Activated CD4-positive, alpha-beta T cell treated with anti-CD3 and anti-CD28 coated beads, Interleukin-2, amount 10 ng/mL, durations not matched to agents 7 days and 5 days (primary cell): ENCODE data around the gene PHACTR1. TPM values are rescaled to one million over a fixed set of nuclear protein-coding genes. Genes with fewer than 3 reads are reported as not detected.
A peak's percentile ranks its signal among the peaks of the same experiment; 100 is the strongest.

ENCODE experiments used
- CTCF ChIA-PET: fragments of 350-600 bp; sonication (Branson Sonifier 250); formaldehyde crosslinking; loops from one replicate; lab custom pipeline; 2021; ENCODE audit warnings: antibody characterized with exemption; lab: Charles Lee
- POLR2A ChIA-PET: fragments of 350-600 bp; sonication (Branson Sonifier 250); formaldehyde crosslinking; loops from one replicate; lab custom pipeline; 2021; ENCODE audit warnings: antibody characterized with exemption; lab: Charles Lee
- DNase-seq: peaks from one replicate; pipeline ENCODE4 v3.0.0-alpha.2; 2020
- H3K27ac Mint-ChIP-seq: one replicate; pipeline ENCODE4 v1.8.0; 2021; ENCODE audit warnings: mild to moderate bottlenecking, moderate library complexity, mixed read lengths
- H3K27me3 Mint-ChIP-seq: one replicate; pipeline ENCODE4 v1.8.0; 2021; ENCODE audit warnings: mixed read lengths
- H3K36me3 Mint-ChIP-seq: one replicate; pipeline ENCODE4 v1.8.0; 2021; ENCODE audit warnings: low read depth, mixed read lengths
- H3K4me1 Mint-ChIP-seq: one replicate; pipeline ENCODE4 v1.8.0; 2021; ENCODE audit warnings: mixed read lengths
- H3K4me3 Mint-ChIP-seq: one replicate; pipeline ENCODE4 v1.8.0; 2021; ENCODE audit warnings: mild to moderate bottlenecking, moderate library complexity, mixed read lengths
- H3K9me3 Mint-ChIP-seq: one replicate; pipeline ENCODE4 v1.8.0; 2021; ENCODE audit warnings: mixed read lengths
- total RNA-seq, 2 experiments: library from RNA; stranded (reverse); gene quantifications; one replicate each; pipeline ENCODE4 v1.2.3, GENCODE V29; 2021

PHACTR1 gene
- total RNA-seq, 2 experiments from 2014 or later, result 0.19 to 0.32 TPM

DNA sequence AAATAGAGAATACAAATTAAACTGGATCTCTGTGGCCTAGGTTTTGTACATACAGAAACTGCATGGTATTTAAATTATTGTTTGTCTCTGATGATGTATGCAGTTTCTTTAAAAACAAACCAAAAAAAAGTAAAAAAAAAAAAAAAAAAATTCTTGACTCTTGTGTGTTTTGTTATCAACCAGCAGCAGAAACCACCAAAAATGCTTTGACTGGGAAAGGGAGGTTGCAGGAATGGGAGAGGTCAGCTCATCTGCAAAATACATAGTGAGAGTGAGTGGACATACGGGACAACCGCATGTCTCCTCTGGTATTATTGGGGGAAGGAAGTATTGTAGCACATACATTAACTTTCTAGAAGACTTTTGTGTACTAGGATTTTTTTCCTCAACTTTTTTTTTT, 573.8 kb downstream of the PHACTR1 start:
- no peak overlapping the region for H3K27ac Mint-ChIP-seq
- peaks cover 47% of the 10 kb centered on the region for H3K36me3 Mint-ChIP-seq
- DNase-seq, result no peak
- no peaks in the 10 kb centered on the region for H3K4me1 Mint-ChIP-seq
- H3K4me3 Mint-ChIP-seq, result no peak overlapping the region
- ChIA-PET POLR2A (no interaction called here), CTCF (interaction anchor here (0.6 kb wide), 1 partner anchor 29 kb away, joined by 3 read pairs; no protein-coding TSS in a partner anchor)
- peaks cover 22% of the 10 kb centered on the region for H3K9me3 Mint-ChIP-seq
- H3K27me3 Mint-ChIP-seq, result no peaks in the 10 kb centered on the region

DNA sequence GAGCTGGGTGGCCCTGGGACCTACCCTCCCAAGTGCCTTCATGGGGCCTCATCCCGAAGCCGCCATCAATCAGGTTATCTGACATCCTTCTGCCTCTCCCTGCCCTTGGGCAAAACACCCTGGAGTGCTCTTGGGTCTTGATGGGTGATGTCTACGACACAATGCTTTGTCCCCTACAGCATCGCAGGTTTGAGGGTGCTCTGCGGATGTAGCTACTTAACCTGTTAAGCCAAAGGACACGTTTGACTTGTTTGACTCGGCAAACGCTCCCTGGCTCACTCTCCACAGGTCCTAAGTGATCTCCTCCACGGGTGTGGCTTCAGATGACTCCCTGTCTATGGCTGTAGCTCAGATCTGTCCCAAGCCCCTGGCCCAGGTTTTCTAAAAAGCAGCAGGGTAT, 576.2 kb downstream of the PHACTR1 start:
- ChIA-PET CTCF (interaction anchor here (1.5 kb wide), 2 partner anchors 10 to 37 kb away, joined by 3 to 5 read pairs; no protein-coding TSS in a partner anchor), POLR2A (no interaction called here)
- Mint-ChIP-seq H3K4me1 (no peaks in the 10 kb centered on the region), H3K27ac (no peak overlapping the region), H3K9me3 (peaks cover 7% of the 10 kb centered on the region), H3K4me3 (no peak overlapping the region), H3K27me3 (no peaks in the 10 kb centered on the region), H3K36me3 (peaks cover 38% of the 10 kb centered on the region)
- DNase-seq, result no peak

DNA sequence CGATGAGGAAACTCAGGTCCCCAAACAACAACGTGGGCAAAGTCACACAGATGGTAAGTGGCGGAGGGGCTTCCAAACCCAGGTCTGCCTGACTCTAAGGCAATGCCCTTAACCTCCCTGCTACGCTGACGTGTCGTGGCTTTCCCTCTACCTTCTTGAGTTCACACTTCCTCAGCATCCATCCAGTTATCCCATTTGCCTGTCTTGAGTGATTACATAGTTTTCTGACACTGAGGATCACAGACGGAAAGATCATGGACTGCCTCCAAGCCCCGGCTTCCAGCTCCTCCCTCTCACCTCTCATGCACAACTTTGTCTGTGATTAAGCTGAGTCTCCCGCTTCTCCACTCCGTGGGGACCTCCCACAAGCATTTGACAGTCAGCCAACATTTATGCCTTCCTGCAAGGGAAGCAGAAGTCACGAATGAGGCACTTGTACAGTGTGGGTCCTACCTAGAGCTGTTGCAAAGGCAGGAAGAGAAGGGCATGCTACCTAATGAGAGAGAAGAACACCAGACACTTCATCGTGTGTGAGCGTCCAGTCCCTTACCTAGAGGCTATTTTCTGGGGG, 578.0 kb downstream of the PHACTR1 start:
- Mint-ChIP-seq H3K4me1 (no peaks in the 10 kb centered on the region), H3K9me3 (peaks cover 5% of the 10 kb centered on the region), H3K27ac (no peak overlapping the region), H3K27me3 (no peaks in the 10 kb centered on the region), H3K36me3 (peaks cover 32% of the 10 kb centered on the region), H3K4me3 (no peak overlapping the region)
- POLR2A ChIA-PET, result no interaction called here
- CTCF ChIA-PET, result interaction anchor here (1.1 kb wide), 1 partner anchor 16 kb away, joined by 3 read pairs; no protein-coding TSS in a partner anchor
- no peak for DNase-seq

DNA sequence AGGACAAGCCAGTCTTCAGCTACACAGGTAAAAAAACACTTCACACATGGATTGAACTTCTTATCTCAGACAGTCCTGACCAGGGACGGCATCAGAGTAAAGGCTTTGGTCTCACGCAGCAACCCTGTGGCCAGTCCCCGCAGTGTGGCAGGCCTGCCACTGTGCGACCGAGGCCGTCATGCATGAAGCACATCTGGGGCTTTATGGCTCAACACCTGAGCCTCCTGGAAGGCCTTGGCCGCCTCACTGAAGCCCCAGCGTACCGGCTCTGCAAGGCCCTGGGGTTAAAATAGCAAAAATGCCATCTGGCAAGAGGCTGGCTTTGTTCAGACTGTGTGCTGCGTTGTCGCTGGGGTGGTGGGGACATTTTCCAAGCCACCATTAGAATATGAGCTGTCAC, 579.0 kb downstream of the PHACTR1 start:
- no peaks in the 10 kb centered on the region for H3K4me1 Mint-ChIP-seq
- peaks cover 28% of the 10 kb centered on the region for H3K36me3 Mint-ChIP-seq
- H3K27me3 Mint-ChIP-seq, result no peaks in the 10 kb centered on the region
- CTCF ChIA-PET, result no interaction called here
- no peak for DNase-seq
- H3K9me3 Mint-ChIP-seq, result no peaks in the 10 kb centered on the region
- no peak overlapping the region for H3K27ac Mint-ChIP-seq
- POLR2A ChIA-PET, result no interaction called here
- H3K4me3 Mint-ChIP-seq, result no peak overlapping the region

DNA sequence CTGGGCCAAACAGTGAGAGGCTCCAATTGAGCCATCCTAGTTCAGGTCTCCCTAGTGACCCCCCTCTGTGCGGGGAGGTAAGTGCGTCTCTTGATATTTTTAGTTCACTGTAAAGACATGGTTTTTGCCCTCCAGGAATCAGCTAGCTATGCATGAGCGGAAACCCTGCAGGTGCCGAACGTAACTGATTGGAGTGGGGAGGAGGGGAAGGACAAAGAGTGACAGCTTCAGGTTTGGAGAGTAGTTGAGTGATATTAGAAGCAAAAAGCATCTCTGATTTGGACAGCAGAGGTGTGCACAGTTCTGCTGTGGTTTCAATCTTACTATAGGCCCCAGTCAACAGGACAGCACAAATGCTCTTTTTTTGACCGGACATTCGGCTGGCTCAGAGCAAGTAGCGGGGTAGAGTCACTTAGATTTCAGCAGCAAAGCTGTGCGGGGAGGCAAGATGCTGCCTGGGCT, 580.0 kb downstream of the PHACTR1 start:
- no peak for DNase-seq
- CTCF ChIA-PET, result no interaction called here
- no peak overlapping the region for H3K4me3 Mint-ChIP-seq
- no peaks in the 10 kb centered on the region for H3K9me3 Mint-ChIP-seq
- POLR2A ChIA-PET, result no interaction called here
- H3K27me3 Mint-ChIP-seq, result no peaks in the 10 kb centered on the region
- no peaks in the 10 kb centered on the region for H3K4me1 Mint-ChIP-seq
- H3K36me3 Mint-ChIP-seq, result peaks cover 32% of the 10 kb centered on the region
- H3K27ac Mint-ChIP-seq, result no peak overlapping the region

DNA sequence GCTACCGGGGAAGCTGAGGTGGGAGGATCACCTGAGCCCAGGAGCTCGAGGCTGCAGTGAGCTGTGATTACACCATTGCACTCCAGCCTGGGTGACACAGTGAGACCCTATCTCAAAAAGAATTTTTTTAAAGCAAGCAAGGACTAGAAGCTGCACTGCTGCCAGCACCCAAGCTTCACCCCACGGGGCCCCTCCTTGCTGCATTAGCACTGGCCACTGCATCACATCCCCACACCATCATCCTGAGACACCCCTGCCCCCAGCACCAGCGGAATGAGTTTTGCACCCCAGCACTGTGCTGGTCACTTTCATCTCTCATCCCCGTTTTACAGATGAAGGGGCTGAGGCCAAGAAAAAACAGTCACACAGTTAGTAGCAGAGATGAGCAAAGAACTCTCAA, 580.8 kb downstream of the PHACTR1 start:
- Mint-ChIP-seq H3K27me3 (no peaks in the 10 kb centered on the region), H3K36me3 (peaks cover 35% of the 10 kb centered on the region)
- POLR2A ChIA-PET, result no interaction called here

DNA sequence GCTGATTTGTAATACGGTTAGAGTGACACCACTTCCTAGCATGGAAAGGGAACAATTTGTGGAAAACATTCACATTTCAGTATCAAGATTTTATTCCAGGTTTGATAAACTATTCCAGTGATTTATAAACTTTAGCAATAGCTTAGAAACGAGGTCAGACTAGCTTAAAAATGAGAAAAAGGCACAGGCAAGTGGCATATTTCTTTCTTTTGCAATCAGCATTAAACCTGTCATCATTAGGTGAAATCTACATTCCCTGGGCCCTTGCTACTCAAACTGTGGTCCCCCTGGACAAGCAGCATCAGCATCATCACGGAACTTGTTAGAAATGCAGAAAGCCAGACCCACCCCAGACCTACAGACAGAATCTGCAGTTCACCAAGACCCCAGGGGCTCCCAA, 581.9 kb downstream of the PHACTR1 start:
- DNase-seq, result no peak
- H3K4me3 Mint-ChIP-seq, result no peak overlapping the region
- H3K4me1 Mint-ChIP-seq, result peaks cover 13% of the 10 kb centered on the region
- CTCF ChIA-PET, result interaction anchor here (0.6 kb wide), 1 partner anchor 263 kb away, joined by 3 read pairs; no protein-coding TSS in a partner anchor
- no peaks in the 10 kb centered on the region for H3K27me3 Mint-ChIP-seq
- peaks cover 36% of the 10 kb centered on the region for H3K36me3 Mint-ChIP-seq
- H3K9me3 Mint-ChIP-seq, result no peaks in the 10 kb centered on the region
- H3K27ac Mint-ChIP-seq, result no peak overlapping the region
- POLR2A ChIA-PET, result no interaction called here

More for the DNA sequence above, 580.8 kb downstream of the PHACTR1 start:
- no peaks in the 10 kb centered on the region for H3K9me3 Mint-ChIP-seq
- DNase-seq, result no peak
- H3K27ac Mint-ChIP-seq, result no peak overlapping the region
- peaks cover 3% of the 10 kb centered on the region for H3K4me1 Mint-ChIP-seq
- CTCF ChIA-PET, result no interaction called here
- no peak overlapping the region for H3K4me3 Mint-ChIP-seq

DNA sequence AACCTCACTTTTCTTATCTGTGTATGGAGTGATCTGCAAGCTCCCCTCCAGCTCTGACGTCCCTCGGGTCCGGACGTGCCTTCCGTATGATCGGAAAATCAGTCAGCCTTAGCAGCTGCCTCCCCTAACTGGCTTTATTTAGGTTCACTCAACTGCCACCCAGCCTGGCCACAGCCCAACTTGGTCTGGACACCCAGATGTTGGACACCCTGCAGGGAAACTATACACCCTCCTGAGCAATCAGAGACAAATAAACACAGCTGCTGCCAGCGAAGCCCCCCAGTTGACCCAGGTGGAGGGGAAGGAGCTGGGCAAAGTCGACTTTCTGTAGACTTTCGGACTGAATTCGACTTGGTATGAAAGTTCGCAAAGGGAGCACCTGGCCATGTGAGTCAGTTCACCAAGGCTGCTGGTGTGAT, 582.8 kb downstream of the PHACTR1 start:
- Mint-ChIP-seq H3K27me3 (no peaks in the 10 kb centered on the region), H3K36me3 (peaks cover 35% of the 10 kb centered on the region), H3K27ac (no peak overlapping the region)

DNA sequence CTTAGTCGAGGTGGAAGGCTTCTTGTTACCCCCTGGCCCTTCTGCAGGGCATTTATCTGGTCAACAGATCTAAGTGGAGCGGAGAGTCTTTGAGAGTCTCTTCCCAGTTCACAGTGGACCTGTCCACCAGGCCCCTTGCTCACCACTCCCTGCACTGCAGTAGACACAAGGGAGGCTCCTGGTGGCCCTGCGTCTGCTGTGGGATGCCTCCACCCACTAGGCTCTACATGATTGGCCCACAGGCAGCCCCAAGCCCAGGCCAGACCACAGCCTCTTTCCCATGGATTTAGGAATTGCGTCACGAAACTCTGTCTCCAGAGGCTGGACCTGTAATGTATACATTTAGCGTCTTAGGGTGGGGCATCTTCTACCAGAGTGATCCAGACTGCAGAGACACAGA, 583.4 kb downstream of the PHACTR1 start:
- Mint-ChIP-seq H3K27me3 (no peaks in the 10 kb centered on the region), H3K4me1 (peaks cover 24% of the 10 kb centered on the region), H3K9me3 (no peaks in the 10 kb centered on the region), H3K4me3 (no peak overlapping the region), H3K27ac (no peak overlapping the region), H3K36me3 (peaks cover 35% of the 10 kb centered on the region)
- CTCF ChIA-PET, result no interaction called here
- DNase-seq, result no peak
- POLR2A ChIA-PET, result no interaction called here

More for the DNA sequence above, 582.8 kb downstream of the PHACTR1 start:
- no peak for DNase-seq
- H3K4me3 Mint-ChIP-seq, result no peak overlapping the region
- POLR2A ChIA-PET, result no interaction called here
- peaks cover 21% of the 10 kb centered on the region for H3K4me1 Mint-ChIP-seq
- CTCF ChIA-PET, result no interaction called here
- no peaks in the 10 kb centered on the region for H3K9me3 Mint-ChIP-seq

DNA sequence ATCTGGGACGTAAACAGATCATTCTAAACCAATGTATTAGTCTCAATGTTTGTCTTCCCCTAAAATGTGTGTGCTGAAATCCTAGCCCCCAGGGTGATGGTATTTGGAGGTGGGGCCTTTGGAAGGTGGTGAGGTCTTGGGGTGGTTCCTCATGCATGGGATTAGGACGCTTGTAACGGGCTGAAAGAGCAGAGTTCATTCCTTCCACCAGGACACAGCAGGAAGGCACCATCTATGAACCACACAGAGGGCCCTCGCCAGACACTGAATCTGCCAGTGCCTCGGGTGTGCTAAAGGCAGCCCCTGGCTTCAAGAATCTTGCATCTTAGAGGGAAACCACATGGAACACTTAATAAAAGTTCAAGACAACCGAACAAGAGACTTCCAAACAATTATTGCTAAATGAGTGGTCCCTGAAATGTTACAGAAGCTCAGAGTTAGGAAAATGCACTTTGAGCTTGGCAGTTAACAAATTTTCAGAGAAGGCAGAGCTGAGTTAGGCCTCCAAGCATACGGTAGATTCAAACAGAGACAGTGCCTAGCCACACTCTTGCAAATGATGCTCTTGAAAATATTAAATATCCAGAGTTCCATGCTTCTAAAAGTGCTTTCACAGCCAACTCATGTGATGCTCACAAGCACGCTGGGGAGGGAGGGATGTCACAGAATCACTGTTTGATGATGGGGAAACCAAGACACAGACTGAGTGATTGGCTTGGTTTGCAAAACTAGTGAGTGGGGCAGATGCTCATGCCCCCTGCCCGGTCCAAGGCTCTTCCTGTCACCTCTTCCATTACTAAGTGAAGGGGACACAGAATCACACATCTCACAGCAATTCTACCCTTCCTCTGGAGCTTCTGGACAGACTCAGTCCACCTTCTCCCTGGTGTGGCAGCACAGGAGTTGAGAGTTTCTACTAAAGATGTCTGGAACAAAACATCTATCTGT, 584.4 kb downstream of the PHACTR1 start:
- POLR2A ChIA-PET, result no interaction called here
- H3K9me3 Mint-ChIP-seq, result no peaks in the 10 kb centered on the region
- peaks cover 24% of the 10 kb centered on the region for H3K4me1 Mint-ChIP-seq
- CTCF ChIA-PET, result interaction anchor here (1.1 to 1.4 kb wide), 2 partner anchors 12 to 274 kb away, joined by 3 read pairs; no protein-coding TSS in a partner anchor
- no peaks in the 10 kb centered on the region for H3K27me3 Mint-ChIP-seq
- no peak for DNase-seq
- peaks cover 34% of the 10 kb centered on the region for H3K36me3 Mint-ChIP-seq
- H3K27ac Mint-ChIP-seq, result no peak overlapping the region
- H3K4me3 Mint-ChIP-seq, result no peak overlapping the region

DNA sequence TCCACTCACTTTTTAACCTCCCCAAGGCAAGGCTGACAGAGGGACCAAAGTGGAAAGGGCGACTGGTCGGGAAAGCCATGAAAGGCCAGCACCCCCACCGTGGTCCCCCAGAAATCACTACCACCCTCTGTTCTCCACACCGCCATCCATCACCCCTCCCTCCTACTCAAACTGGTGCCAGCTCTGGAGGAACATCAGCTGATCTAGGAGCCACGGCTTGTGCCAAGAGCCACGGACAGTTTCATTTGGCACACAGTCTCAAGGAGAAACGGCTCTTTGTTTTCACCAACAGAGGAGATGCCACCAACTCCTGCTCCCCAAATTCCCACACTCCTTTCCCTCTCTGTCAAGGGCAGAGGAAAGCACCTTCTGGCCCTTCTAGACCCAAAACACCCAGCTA, 585.7 kb downstream of the PHACTR1 start:
- H3K4me3 Mint-ChIP-seq, result no peak overlapping the region
- ChIA-PET POLR2A (no interaction called here), CTCF (interaction anchor here (0.6 to 2.6 kb wide), 5 partner anchors 9 to 103 kb away, joined by 3 to 8 read pairs (median 3); no protein-coding TSS in a partner anchor)
- H3K36me3 Mint-ChIP-seq, result peaks cover 42% of the 10 kb centered on the region
- H3K27me3 Mint-ChIP-seq, result no peaks in the 10 kb centered on the region
- peak overlapping the region; percentile 55 for H3K27ac Mint-ChIP-seq
- DNase-seq, result no peak
- peaks cover 24% of the 10 kb centered on the region for H3K4me1 Mint-ChIP-seq
- H3K9me3 Mint-ChIP-seq, result no peaks in the 10 kb centered on the region

DNA sequence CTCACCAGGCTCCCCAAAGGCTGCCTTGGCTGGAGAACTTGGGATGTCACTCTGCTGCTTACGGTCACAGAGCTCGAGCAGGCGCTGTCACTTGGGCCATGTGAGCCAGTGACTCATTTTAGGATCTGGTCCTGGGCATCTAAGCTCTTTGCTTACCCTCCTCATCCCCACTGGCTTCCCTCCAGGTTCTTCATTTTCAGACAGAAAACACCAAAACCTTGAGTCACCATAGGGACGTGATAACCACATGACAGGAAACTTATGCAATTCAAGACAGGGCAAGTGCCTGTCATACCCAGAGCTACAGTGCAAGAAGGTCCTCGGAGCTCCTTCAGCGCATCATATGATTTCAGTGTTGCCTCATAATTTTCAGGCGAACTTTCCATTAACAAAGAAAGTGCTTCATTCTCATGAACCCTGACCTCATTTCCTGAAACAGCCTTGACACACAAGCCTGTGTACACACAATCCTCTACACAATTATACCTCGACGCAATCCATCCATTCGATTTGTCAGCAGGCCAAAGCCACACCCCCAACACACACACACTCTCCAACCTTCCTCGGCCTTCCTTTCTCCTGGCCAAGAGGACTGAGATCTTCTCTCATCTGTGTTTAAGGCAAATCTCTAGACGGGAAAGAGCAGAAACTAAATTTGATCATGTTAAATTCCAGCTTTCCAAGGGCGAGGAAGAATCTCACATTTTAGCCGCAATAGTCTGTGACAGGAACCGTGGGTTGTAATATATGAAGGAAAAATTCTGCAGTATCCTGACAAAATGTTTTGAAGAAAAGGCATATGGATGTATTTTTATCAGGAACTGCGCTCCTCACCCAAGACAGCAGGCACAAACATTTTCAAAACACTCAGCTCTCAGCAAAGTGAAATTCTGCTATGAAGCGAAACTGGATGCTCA, 586.4 kb downstream of the PHACTR1 start:
- ChIA-PET POLR2A (no interaction called here), CTCF (interaction anchor here (0.6 to 2.6 kb wide), 6 partner anchors 8 to 103 kb away, joined by 3 to 8 read pairs (median 4); partner anchors contain the start of gene TBC1D7)
- peak overlapping the region; percentile 55 for H3K27ac Mint-ChIP-seq
- H3K4me3 Mint-ChIP-seq, result no peak overlapping the region
- H3K9me3 Mint-ChIP-seq, result no peaks in the 10 kb centered on the region
- H3K36me3 Mint-ChIP-seq, result peaks cover 47% of the 10 kb centered on the region
- H3K4me1 Mint-ChIP-seq, result peaks cover 24% of the 10 kb centered on the region
- DNase-seq, result peak; percentile 52
- H3K27me3 Mint-ChIP-seq, result no peaks in the 10 kb centered on the region
